Measurements from ENCODE around the gene KCNK18.

Gene KCNK18

GRCh38 chr10:117197189-117197588 is at the start of gene KCNK18:
Gene KCNK18, plus strand, starts transcription at chr10:117197489. Its CDS starts 0 bp downstream, at chr10:117197489.
- DNase-seq (ENCODE audit: low read depth in 2 of 2): no peak

DNA sequence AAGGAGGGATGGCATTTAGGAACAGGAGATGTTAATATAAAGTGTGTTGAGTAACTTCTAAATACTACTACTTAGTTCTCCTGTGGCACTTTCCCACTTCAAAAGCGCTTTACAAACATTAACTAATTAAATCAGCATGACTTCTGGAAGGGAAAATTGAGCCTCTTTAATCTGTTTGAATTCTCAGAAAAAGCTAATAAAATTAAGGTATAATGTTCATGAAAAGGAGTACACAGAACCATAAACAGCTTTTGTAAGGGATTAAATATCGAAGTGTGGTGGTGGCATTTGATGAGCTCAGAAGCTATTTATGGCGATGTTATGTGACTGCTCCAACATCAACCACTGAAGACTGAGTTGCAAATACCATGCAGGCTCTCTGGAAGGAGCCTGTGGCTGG is 49.0 kb upstream of the KCNK18 start:
- DNase-seq (ENCODE audit: low read depth in 2 of 2): no peak

- DNase-seq (ENCODE audit: low read depth in 2 of 2): no peak
Observed at GRCh38 chr10:117152668-117153067, 44.6 kb upstream of the KCNK18 start.

GRCh38 chr10:117158297-117158696 is 39.0 kb upstream of the KCNK18 start:
- no peak for DNase-seq (ENCODE audit: low read depth in 2 of 2)

DNA sequence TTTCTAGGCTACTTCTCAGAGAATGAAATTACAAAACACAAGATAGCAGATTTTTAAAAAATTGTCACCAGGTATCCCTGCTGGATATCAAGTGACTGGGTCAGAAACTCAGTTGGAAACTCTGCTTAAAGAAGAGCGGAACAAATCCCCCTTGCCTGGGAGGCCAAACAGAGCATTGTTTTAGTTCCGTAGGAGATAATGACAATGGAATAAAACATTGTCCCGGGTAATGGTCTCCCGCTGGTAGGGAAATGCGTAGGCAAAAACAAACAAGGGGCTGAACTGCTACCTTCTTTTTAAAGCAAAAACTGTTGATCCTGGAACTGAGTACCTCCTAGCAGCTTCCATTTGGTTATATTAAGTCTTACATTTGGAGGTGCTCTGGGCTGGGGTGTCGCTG is 37.9 kb upstream of the KCNK18 start:
- DNase-seq (ENCODE audit: low read depth in 2 of 2): no peak

DNA sequence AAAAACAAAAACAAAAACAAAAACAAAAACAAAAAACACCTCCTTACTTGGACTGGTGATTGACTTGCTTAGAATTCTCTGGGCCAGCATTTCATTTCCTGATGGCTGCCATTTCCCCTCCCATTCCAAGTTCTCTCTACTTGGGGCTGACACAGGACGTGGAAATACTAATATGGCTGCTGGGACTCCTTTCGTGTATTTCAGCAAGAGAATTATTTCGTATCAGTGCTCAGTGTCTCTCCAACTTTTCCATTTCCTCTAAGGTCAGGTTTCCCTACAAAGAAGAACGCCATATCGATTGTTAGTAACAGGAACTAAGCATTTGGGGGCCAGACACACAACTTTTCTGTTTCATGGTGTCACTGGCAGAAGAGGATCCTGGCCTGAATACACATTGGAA is 36.7 kb upstream of the KCNK18 start:
- DNase-seq (ENCODE audit: low read depth in 2 of 2): no peak

DNA sequence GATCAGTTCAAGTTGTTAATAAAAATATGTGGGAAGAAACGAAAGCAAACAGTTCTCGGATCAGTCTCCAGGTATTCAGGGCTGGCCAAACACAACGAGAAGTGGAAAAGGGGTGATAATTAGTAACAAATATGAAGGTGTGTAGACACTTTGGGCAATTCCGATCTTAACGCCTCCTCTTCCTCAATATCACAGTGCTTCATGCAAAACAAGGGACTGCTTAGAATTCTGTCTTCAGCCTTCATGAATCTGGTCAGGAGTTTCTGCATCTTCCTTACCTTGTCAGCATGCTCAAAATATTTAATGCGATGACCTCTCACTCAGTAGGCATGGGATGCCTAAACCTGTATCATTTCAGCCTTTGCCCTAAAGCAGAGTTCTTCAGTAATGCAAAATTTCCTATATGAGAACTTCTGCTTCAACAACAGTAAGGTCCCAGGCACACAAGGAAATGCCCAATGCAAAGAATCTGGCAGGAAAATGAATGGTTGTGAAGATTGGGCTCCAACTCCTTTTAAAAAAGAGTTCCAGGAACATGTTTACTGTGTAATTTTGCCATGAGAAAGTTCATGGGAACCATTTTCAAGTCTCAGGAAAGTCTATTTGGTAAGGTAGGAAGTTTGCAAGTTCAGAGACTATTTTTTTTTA is 35.8 kb upstream of the KCNK18 start:
- DNase-seq (ENCODE audit: low read depth in 2 of 2): no peak

DNA sequence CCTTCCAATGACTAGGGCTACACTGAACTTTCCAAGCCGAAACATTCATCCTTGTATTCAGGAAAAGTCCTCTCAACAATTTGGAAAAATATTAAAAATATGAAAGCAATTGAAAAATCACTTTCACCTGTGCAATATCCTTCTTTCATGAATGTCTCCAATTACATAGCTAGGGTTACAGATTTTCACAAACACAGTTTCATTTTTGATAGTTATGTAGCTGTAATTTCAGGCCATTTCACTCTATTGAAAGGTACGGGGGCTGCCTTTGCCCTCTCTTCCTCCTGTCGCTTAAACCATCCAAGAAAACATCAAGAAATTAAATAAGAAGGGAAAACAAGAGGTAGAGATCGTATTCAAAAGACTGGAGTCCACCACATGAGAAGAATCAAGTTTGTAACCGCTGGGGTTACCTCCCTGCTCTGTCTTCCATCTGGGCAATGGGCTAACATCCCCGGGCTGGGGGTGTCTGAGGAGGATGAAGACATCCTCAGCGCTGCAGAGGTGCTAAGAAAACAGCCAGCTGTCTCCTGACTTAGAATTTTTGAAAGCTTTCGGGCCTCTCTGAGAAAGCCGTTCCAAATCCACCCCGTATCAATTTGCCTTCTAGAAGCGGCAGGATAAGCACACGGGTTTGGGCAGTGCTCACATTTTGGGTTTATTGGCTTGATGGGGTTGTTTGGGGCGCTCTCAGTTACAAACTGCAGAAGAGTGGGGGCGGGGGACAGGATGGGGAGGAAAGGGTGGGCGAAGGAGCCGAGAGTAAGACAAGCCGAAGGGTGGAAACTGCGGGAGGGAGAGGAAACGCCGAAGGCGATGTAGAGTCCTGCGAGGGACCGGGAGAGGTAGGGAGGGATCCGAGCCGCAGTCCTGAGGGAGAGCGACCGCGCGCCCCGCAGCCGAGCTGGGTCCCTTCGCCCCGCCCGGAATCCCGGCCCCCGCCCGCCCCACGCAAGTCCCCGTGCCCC is 34.9 kb upstream of the KCNK18 start:
- no peak for DNase-seq (ENCODE audit: low read depth in 2 of 2)

- no peak for DNase-seq (ENCODE audit: low read depth in 2 of 2)
Observed at GRCh38 chr10:117163061-117163953, 34.0 kb upstream of the KCNK18 start.

- no peak for DNase-seq (ENCODE audit: low read depth in 2 of 2)
Observed at GRCh38 chr10:117163954-117164548, 33.2 kb upstream of the KCNK18 start.

- no peak for DNase-seq (ENCODE audit: low read depth in 2 of 2)
Observed at GRCh38 chr10:117164592-117165537, 32.4 kb upstream of the KCNK18 start.

DNA sequence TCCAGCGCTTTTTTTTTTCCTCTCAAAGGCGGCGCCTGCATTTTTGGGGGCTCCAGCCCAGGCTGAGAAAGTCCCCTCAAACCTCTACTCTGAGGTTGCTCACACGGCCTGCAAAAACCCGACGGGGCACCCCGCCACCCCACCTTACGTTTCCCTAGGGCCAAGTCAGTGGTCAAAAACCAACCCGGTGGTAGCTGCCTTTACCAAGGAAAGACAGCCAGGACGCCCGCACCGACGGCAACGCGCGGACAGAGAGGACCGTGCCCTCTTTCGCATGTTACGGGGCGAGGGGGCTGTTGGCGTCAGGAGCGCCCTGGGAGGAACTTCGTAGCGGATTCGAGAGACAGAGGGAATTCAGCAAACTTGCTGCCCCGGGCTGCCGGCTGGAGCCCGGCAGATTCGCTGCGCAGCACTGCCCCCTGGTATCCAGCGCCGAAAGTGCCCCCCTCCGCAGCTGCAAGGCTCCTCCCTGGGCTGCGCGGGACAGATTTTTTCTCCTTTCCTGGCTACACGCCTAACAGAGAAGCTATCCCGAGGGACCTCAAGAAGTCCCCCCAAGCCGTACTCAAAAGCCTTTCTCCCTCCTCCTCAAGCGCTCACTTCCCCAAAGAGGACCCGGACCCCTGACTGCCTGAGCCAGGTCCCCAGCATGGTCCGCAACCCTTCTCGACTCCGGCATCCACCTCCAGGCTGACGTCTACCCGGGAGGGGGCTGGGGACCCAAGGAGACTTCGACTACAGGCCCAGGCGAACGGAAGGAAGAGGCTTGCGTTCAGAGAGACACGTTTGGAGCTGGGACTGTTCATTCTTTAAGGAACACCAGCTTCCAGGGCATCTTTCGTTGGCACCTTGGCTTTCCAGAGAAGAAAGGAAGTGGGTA is 31.5 kb upstream of the KCNK18 start:
- DNase-seq (ENCODE audit: low read depth in 2 of 2): no peak

DNA sequence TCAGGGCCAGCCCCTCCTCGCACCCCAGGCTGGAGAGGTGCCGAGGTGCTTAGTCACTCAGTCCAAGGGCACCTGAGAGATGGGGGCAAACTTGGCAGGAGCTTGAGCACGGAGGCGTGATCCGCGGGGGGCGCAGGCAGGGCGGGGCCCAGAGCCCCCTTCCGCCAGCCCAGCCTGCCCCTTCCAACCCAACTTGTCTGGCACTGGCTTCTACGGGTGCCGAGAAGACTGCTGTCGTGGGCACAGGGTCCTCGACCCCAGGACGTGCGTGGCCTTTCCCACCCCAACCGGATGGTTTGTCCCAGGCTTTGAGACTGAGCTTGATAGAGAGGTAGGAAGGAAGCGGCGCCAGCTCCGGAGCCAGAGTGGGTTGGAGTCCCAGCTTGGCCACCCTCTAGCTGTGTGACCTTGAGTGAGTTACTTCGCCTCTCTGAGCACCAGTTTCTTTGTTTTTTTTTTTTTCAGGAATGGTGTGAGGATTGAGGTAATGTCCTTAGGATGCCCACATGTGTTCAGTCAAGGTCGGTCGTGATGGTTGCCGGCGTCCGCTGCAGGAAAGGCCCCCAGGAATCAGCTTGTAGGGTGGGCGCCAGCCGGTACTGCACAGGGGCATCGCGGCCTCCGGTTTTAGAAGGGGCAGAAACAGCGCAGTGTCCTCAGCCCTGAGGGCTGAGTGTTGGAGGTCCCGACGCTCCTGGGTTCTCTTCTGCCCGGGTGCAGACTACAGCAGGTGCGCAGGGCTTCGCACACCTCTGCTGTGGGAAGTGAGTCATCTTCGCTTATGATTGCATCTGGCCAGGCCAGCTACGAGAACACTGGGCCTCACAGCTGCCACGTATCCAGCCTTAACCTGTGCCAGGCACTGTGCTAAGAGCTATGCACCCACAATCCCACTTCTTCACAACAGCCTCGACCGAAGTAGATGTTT is 30.6 kb upstream of the KCNK18 start:
- no peak for DNase-seq (ENCODE audit: low read depth in 2 of 2)

- DNase-seq (ENCODE audit: low read depth in 2 of 2): no peak
Observed at GRCh38 chr10:117167346-117167788, 29.9 kb upstream of the KCNK18 start.

GRCh38 chr10:117167789-117168674 is 29.3 kb upstream of the KCNK18 start:
- peak; percentile 61 to 78 for DNase-seq (ENCODE audit: low read depth in 2 of 2)

- DNase-seq (ENCODE audit: low read depth in 2 of 2): no peak
Observed at GRCh38 chr10:117168729-117169128, 28.6 kb upstream of the KCNK18 start.

DNA sequence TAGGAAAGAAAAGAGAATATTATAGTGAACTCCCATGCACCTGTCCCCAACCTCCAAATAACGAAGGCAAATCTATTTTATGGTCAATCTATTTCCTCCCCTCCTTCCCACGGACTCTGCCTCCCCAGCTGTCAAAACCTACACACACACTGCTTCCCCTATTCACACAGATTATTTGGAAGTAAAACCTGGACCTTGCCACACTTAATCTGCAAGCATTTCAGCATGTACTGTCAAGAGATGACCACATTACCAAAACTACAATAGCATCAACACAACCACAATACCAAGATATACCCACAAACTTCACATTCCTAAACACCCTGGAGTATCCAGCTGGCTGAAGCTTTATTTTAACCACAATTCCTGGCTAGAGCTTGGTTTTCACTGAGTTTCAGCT is 27.8 kb upstream of the KCNK18 start:
- DNase-seq (ENCODE audit: low read depth in 2 of 2): no peak

Data from stimulated activated CD4-positive, alpha-beta T cell treated with anti-CD3 and anti-CD28 coated beads, Interleukin-4, amount 100 ng/mL, for 48 hours (primary cell).